ENCODE measurements around the gene UBE3C. TPM values are rescaled to one million over a fixed set of nuclear protein-coding genes. Genes with fewer than 3 reads are reported as not detected.

UBE3C gene
- polyA plus RNA-seq, 1 donor (not counting 4 experiments of a cell fraction or from before 2014, with no cell fraction given) = 89.3 TPM

DNA sequence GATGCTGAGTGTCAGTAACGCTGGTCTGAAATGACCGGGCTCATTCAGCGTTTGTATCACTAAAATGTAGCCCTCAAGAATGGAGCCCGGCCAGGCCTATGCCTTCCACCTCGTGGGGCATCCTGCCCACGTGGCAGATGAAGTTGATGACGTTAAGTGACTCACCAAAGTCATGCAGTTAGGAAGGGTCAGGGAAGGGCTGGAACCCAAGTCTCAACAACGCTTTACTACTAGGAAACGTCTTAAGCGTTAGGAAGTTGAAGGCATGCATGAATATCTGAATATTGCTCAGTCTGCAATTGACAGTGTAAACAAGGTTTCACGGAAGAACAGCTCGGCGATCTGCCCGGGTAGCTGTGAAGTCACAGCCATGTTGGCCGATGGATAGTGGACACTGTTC lies 14.0 kb upstream of the UBE3C start:
- H4K20me1 ChIP-seq (ENCODE audit: control insufficient read depth, extremely low read depth, insufficient read depth, low read length) = no peaks in the 10 kb centered on the region
- no peak overlapping the region for H3K4me3 ChIP-seq (ENCODE audit: control insufficient read depth in 2 of 3, extremely low read depth in 1 of 3, insufficient read depth in 2 of 3, low read depth in 1 of 3, low read length in 3 of 3)
- FAIRE-seq (no peak), DNase-seq (ENCODE audit: low read depth, low spot score) (no peak)
- H3K4me2 ChIP-seq (ENCODE audit: control insufficient read depth, extremely low read depth, insufficient read depth, low read depth, low read length) = no peak overlapping the region
- no peak overlapping the region for H3K27ac ChIP-seq (ENCODE audit: control insufficient read depth, insufficient read depth, low read length)
- H3K9me3 ChIP-seq (ENCODE audit: control insufficient read depth, low read depth, low read length) = no peaks in the 10 kb centered on the region
- H3K36me3 ChIP-seq (ENCODE audit: control insufficient read depth in 2 of 2, extremely low read depth in 1 of 2, insufficient read depth in 2 of 2, low read length in 2 of 2) = no peaks in the 10 kb centered on the region
- H3K9ac ChIP-seq (ENCODE audit: control insufficient read depth, extremely low read depth, insufficient read depth, low read length) = no peak overlapping the region
- no peak overlapping the region for H2AFZ ChIP-seq (ENCODE audit: control insufficient read depth, low read length)
- dilution Hi-C loops (cut with MboI; ENCODE audit: extremely low pct_ligation_motif_present, low sequenced_read_pairs) = no loop called here
- no peaks in the 10 kb centered on the region for H3K79me2 ChIP-seq (ENCODE audit: control insufficient read depth, insufficient read depth, low read length)
- no peaks in the 10 kb centered on the region for H3K27me3 ChIP-seq (ENCODE audit: control insufficient read depth, extremely low read depth, insufficient read depth, low read length)
- no peaks in the 10 kb centered on the region for H3K4me1 ChIP-seq (ENCODE audit: control insufficient read depth, extremely low read depth, insufficient read depth, low read length)
- TF ChIP-seq, protein P1, sequence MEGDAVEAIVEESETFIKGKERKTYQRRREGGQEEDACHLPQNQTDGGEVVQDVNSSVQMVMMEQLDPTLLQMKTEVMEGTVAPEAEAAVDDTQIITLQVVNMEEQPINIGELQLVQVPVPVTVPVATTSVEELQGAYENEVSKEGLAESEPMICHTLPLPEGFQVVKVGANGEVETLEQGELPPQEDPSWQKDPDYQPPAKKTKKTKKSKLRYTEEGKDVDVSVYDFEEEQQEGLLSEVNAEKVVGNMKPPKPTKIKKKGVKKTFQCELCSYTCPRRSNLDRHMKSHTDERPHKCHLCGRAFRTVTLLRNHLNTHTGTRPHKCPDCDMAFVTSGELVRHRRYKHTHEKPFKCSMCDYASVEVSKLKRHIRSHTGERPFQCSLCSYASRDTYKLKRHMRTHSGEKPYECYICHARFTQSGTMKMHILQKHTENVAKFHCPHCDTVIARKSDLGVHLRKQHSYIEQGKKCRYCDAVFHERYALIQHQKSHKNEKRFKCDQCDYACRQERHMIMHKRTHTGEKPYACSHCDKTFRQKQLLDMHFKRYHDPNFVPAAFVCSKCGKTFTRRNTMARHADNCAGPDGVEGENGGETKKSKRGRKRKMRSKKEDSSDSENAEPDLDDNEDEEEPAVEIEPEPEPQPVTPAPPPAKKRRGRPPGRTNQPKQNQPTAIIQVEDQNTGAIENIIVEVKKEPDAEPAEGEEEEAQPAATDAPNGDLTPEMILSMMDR (optimal IDR thresholded peaks at IDR 0.05 in 1 of 3, IDR thresholded peaks at IDR 0.05 in 1 of 3, conservative IDR thresholded peaks at IDR 0.05 in 1 of 3; ENCODE audit: extremely low read depth in 1 of 3, insufficient read depth in 2 of 3, low read length in 3 of 3) = no peak
- no peak for TF ChIP-seq EZH2 (IDR thresholded peaks at IDR 0.05; ENCODE audit: low read length)
- H3K9me1 ChIP-seq (ENCODE audit: control insufficient read depth, extremely low read depth, insufficient read depth, low read length) = no peaks in the 10 kb centered on the region

GRCh38 chr7:157125376-157126223 lies 13.1 kb upstream of the UBE3C start:
- no peak for FAIRE-seq
- no peaks in the 10 kb centered on the region for H3K79me2 ChIP-seq (ENCODE audit: control insufficient read depth, insufficient read depth, low read length)
- H3K36me3 ChIP-seq (ENCODE audit: control insufficient read depth in 2 of 2, extremely low read depth in 1 of 2, insufficient read depth in 2 of 2, low read length in 2 of 2) = no peaks in the 10 kb centered on the region
- no peak overlapping the region for H3K4me3 ChIP-seq (ENCODE audit: control insufficient read depth in 2 of 3, extremely low read depth in 1 of 3, insufficient read depth in 2 of 3, low read depth in 1 of 3, low read length in 3 of 3)
- H4K20me1 ChIP-seq (ENCODE audit: control insufficient read depth, extremely low read depth, insufficient read depth, low read length) = no peaks in the 10 kb centered on the region
- no peak overlapping the region for H3K4me2 ChIP-seq (ENCODE audit: control insufficient read depth, extremely low read depth, insufficient read depth, low read depth, low read length)
- H2AFZ ChIP-seq (ENCODE audit: control insufficient read depth, low read length) = peak overlapping the region; percentile 33
- H3K27ac ChIP-seq (ENCODE audit: control insufficient read depth, insufficient read depth, low read length) = no peak overlapping the region
- H3K9me3 ChIP-seq (ENCODE audit: control insufficient read depth, low read depth, low read length) = no peaks in the 10 kb centered on the region
- TF ChIP-seq, protein P1 (optimal IDR thresholded peaks at IDR 0.05 in 1 of 3, IDR thresholded peaks at IDR 0.05 in 1 of 3, conservative IDR thresholded peaks at IDR 0.05 in 1 of 3; ENCODE audit: extremely low read depth in 1 of 3, insufficient read depth in 2 of 3, low read length in 3 of 3) = no peak
- TF ChIP-seq EZH2 (IDR thresholded peaks at IDR 0.05; ENCODE audit: low read length) = no peak
- no peaks in the 10 kb centered on the region for H3K4me1 ChIP-seq (ENCODE audit: control insufficient read depth, extremely low read depth, insufficient read depth, low read length)
- no peaks in the 10 kb centered on the region for H3K9me1 ChIP-seq (ENCODE audit: control insufficient read depth, extremely low read depth, insufficient read depth, low read length)
- H3K27me3 ChIP-seq (ENCODE audit: control insufficient read depth, extremely low read depth, insufficient read depth, low read length) = peaks cover 6% of the 10 kb centered on the region
- dilution Hi-C loops (cut with MboI; ENCODE audit: extremely low pct_ligation_motif_present, low sequenced_read_pairs) = no loop called here
- DNase-seq (ENCODE audit: low read depth, low spot score) = no peak
- H3K9ac ChIP-seq (ENCODE audit: control insufficient read depth, extremely low read depth, insufficient read depth, low read length) = no peak overlapping the region
